NCI-H446 (cell line): Measurements from ENCODE around the gene MTMR10.

ENCODE experiments used
- DNase-seq, 2 experiments: peaks; one replicate each; lab custom pipeline; 2025; lab: John Stamatoyannopoulos, UW

MTMR10 gene

GRCh38 chr15:31013863-31014607, 22.6 kb upstream of the MTMR10 start:
- no peak for DNase-seq

GRCh38 chr15:31012455-31012854, 21.0 kb upstream of the MTMR10 start:
- no peak for DNase-seq

GRCh38 chr15:31010036-31010435, 18.6 kb upstream of the MTMR10 start:
- DNase-seq: no peak

GRCh38 chr15:31005660-31006059, 14.2 kb upstream of the MTMR10 start:
- DNase-seq: no peak

GRCh38 chr15:31004220-31004733, 12.8 kb upstream of the MTMR10 start:
- DNase-seq: no peak

- DNase-seq: no peak
Measured at GRCh38 chr15:31001702-31002101, 10.3 kb upstream of the MTMR10 start.

- no peak for DNase-seq
Measured at GRCh38 chr15:30999729-31000128, 8.3 kb upstream of the MTMR10 start.

GRCh38 chr15:30997270-30997669, 5.8 kb upstream of the MTMR10 start:
- DNase-seq: no peak

GRCh38 chr15:30992249-30992864, 929 bp upstream of the MTMR10 start:
- DNase-seq: no peak

GRCh38 chr15:30990446-30991254, 778 bp downstream of the MTMR10 start:
- no peak for DNase-seq

- no peak for DNase-seq
Measured at GRCh38 chr15:30990036-30990435, 1.4 kb downstream of the MTMR10 start.

GRCh38 chr15:30985081-30985531, 6.3 kb downstream of the MTMR10 start:
- no peak for DNase-seq

- DNase-seq: no peak
Measured at GRCh38 chr15:30984542-30984941, 6.9 kb downstream of the MTMR10 start.

- no peak for DNase-seq
Measured at GRCh38 chr15:30984118-30984517, 7.3 kb downstream of the MTMR10 start.

GRCh38 chr15:30979457-30979856, 12.0 kb downstream of the MTMR10 start:
- no peak for DNase-seq

GRCh38 chr15:30978328-30978727, 13.1 kb downstream of the MTMR10 start:
- DNase-seq: no peak

GRCh38 chr15:30974112-30974511, 17.3 kb downstream of the MTMR10 start:
- DNase-seq: no peak

GRCh38 chr15:30973379-30973778, 18.0 kb downstream of the MTMR10 start:
- DNase-seq: no peak

GRCh38 chr15:30969724-30970123, 21.7 kb downstream of the MTMR10 start:
- DNase-seq: no peak

- peak in 1 of 2 experiments; percentile 4 for DNase-seq
Measured at GRCh38 chr15:30963681-30964080, 27.7 kb downstream of the MTMR10 start.

GRCh38 chr15:30962659-30963058, 28.8 kb downstream of the MTMR10 start:
- no peak for DNase-seq

- DNase-seq: peak; percentile 40 to 90
Measured at GRCh38 chr15:30962079-30962478, 29.3 kb downstream of the MTMR10 start.

GRCh38 chr15:30958219-30958618, 33.2 kb downstream of the MTMR10 start:
- no peak for DNase-seq
